ENCODE data around the gene CRKL.

Gene CRKL, protein sequence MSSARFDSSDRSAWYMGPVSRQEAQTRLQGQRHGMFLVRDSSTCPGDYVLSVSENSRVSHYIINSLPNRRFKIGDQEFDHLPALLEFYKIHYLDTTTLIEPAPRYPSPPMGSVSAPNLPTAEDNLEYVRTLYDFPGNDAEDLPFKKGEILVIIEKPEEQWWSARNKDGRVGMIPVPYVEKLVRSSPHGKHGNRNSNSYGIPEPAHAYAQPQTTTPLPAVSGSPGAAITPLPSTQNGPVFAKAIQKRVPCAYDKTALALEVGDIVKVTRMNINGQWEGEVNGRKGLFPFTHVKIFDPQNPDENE

GRCh38 chr22:20916916-20917810 lies at the start of gene CRKL:
Gene CRKL, plus strand, starts transcription at chr22:20917407. Its CDS starts 528 bp downstream, at chr22:20917935.
- peak within 1 kb of the TSS; percentile 97 for H3K4me3 ChIP-seq (ENCODE audit: low read depth, low read length)

GRCh38 chr22:20868025-20868962 lies 48.9 kb upstream of the CRKL start:
- no peak overlapping the region for H3K4me3 ChIP-seq (ENCODE audit: low read depth, low read length)
- TF ChIP-seq CTCF (IDR thresholded peaks at IDR 0.05; ENCODE audit: low read depth, low read length) = no peak

More at GRCh38 chr22:20916916-20917810, at the start of gene CRKL:
- TF ChIP-seq CTCF (IDR thresholded peaks at IDR 0.05; ENCODE audit: low read depth, low read length) = peak; percentile 85

DNA sequence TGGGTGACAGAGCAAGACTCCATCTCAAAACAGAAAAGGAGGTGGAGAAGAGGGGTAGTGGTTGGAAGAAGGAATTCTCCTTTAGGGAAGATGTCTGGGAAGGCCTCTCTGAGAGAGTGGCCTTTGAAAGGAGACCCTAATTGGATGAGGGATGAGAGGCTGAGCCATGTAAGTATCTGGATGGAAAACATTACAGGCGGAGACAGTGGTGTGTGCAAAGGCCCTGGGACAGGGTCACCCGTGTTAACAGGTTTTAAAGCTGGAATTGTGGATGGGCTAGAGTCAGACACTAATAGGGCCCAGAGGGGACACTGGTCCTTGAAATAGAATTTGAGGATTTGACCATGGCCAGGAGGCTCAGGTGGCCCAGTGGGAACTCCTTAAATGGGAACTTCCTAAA lies 48.0 kb upstream of the CRKL start:
- TF ChIP-seq CTCF (IDR thresholded peaks at IDR 0.05; ENCODE audit: low read depth, low read length) = no peak
- no peak overlapping the region for H3K4me3 ChIP-seq (ENCODE audit: low read depth, low read length)

GRCh38 chr22:20873214-20873613 lies 44.0 kb upstream of the CRKL start:
- no peak overlapping the region for H3K4me3 ChIP-seq (ENCODE audit: low read depth, low read length)
- no peak for TF ChIP-seq CTCF (IDR thresholded peaks at IDR 0.05; ENCODE audit: low read depth, low read length)

DNA sequence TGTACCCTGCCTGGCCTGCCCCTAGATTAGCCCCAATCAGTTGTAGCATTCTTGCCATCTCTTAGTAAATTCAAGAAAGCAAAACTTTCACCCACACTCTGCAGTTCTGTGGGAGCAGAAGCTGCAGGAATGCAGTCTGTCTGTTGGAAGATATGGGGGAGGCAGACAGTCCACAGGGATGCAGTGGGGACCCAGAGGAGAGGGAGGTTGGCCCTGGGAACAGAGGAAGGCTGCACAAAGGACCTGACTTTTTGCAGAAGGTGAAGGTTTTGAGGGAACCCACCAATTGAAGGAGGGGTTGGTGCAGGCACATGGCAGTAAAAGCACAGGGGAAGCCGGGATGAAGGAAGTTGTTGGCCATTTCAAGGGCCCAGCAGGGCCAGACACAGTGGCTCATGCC lies 41.9 kb upstream of the CRKL start:
- H3K4me3 ChIP-seq (ENCODE audit: low read depth, low read length) = no peak overlapping the region

GRCh38 chr22:20877715-20878114 lies 39.5 kb upstream of the CRKL start:
- no peak overlapping the region for H3K4me3 ChIP-seq (ENCODE audit: low read depth, low read length)
- no peak for TF ChIP-seq CTCF (IDR thresholded peaks at IDR 0.05; ENCODE audit: low read depth, low read length)

More for the DNA sequence above, 41.9 kb upstream of the CRKL start:
- no peak for TF ChIP-seq CTCF (IDR thresholded peaks at IDR 0.05; ENCODE audit: low read depth, low read length)
